ENCODE data around the gene CLK1.
A peak's percentile ranks its signal among the peaks of the same experiment; 100 is the strongest.

CLK1 gene

DNA sequence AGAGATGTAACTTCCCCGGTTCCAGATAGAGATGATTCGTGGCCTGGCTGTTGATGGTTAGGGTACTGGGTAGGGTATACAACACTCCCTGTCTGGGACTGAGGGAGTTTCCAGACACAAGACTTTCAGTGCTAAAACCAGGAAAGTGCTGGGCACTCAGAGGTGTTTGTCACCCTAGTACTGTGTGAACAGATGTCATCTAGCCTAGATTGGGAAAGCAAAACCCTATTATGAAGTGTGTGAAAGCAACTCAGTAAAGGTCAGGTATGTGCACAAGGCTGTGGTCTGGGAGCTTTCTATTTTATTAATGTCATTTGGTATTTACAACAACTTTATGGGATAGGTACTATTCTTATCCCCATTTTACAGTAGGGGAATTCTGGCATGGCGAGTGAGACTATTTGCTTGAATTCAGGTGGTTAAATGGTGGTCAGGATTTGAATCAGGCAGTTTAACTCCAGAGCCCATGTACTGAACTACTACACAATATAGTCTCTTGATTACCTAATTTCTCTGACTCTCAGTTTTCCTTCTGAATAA lies 50.1 kb downstream of the CLK1 start:
- H3K4me3 ChIP-seq = no peak overlapping the region
- peak overlapping the region in 2 of 21 experiments; percentile 13 to 100 for H3K27ac ChIP-seq

- H3K4me3 ChIP-seq = peak overlapping the region; percentile 76 to 100 (median 98)
- H3K27ac ChIP-seq = peak overlapping the region; percentile 96 to 100 (median 99)
These were observed 52.1 kb downstream of the CLK1 start for GRCh38 chr2:200812122-200813022.

GRCh38 chr2:200811333-200812121 lies 52.9 kb downstream of the CLK1 start, which contains the start of gene BZW1:
Gene BZW1 (plus strand): TSS chr2:200811910. CDS start chr2:200813218, 1,308 bp downstream.
- Histone ChIP-seq H3K27ac (peak within 1 kb of the TSS; percentile 96 to 100 (median 99)), H3K4me3 (peak within 1 kb of the TSS; percentile 76 to 100 (median 98))

GRCh38 chr2:200810998-200811332 lies 53.5 kb downstream of the CLK1 start:
- Histone ChIP-seq H3K27ac (peak overlapping the region; percentile 33 to 100 (median 99)), H3K4me3 (peak overlapping the region; percentile 76 to 100 (median 98))

DNA sequence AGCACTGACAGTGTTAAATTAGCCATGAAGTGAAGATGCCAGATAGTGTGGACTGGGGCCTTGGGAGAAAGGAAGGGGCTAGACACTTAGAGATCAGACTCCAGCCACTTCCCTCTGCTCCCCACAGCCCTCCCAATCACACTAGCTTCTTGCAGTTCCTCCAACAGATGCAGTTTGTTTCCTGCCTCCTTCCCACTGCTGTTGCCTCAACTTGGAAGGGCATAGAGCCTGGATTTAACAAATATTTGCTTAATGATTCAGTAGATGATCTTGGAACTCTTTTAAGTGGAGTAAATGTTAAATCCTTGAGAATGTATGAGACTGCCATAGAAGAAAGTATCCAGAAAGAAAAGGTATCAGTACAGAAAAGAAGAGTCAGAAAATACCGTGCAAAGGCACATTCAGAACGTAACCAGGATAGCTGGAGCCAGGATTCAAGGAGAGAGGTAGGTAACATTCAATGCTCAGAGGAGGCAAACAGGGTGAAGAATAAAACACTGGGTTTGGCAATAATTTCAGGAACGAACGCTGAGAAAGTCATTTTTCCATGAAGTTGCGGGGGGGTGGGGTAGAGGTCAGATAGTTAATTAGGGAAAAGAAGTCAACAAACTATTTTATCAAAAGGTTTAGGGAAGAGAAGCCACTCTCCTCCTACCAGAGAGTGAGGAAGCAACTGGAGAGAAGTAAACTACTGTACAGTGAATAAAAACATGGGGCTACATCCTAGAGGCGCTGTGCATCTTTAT lies 54.0 kb downstream of the CLK1 start:
- Histone ChIP-seq H3K4me3 (peak overlapping the region; percentile 76 to 100 (median 98)), H3K27ac (peak overlapping the region; percentile 33 to 100 (median 99))

DNA sequence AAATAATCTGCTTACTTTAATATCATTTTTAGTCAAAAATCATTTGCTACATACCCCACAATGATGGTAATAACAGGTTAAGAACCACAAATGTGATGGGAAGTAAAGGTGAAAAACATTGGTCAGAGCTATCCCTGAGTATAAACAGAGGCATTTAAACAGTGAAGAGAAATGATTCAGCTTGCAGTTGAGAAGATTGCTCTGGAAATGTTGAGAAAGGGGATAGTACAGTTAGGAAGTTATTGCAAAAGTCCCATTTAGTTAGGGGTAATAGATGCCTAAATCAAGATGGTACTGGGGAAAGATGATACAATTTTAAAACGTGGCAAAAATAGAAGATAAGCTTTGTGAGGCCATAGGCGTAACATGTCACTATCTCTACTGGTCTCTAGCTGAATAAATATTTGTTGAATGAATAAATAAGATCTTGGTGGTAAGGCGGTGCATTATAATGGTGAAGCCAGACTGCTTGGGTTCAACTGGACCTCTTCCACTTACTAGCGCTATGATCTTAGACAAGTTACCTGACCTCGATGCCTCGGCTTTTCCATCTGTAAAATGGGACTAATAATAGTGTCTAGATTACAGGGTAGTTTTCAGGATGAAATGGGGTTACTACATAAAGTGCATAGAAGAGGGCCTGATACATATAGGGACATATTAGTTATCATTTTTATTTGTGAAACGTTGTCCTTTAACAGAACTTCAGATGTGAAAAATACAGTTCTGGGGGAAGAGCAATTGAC lies 54.8 kb downstream of the CLK1 start:
- H3K27ac ChIP-seq = peak overlapping the region in 17 of 21 experiments; percentile 96 to 100 (median 99)
- no peak overlapping the region for H3K4me3 ChIP-seq

Measured in skin epidermis (tissue), 12 donors.